GM21825 (cell line): Measurements from ENCODE around the gene ZNF22.
"Not testable (repeated sequence)": the region's sequence is repeated elsewhere in the genome, so short reads cannot be mapped to it uniquely, and the experiment has no call there.

Experiments used
- ATAC-seq: cut with Tn5 transposase; IDR thresholded peaks from one replicate; pipeline ENCODE4 v1.9.1; 2021; ENCODE audit warnings: mild to moderate bottlenecking, moderate library complexity; ENCODE audit not compliant: unreplicated experiment

The ZNF22 gene

GRCh38 chr10:45004661-45005060, 3.9 kb downstream of the ZNF22 start:
- no peak for ATAC-seq

DNA sequence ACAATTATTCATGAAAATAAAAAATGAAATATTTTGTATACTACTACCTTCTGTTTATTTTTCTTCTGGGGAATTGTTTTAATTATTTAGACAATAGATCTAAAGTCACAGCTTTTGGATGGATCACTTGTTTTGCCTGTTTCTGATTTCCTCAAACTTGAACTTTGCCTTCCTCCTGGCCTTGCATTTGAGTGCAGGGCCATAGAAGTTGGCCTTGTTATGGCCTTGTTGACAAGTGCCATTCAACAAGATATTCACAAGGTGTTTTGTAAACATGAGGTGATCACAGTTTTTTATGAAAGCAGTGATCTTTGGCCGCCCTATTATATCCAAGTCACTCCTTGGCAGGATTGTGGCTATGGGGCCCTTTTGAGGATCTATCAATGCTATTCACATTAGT, 4.6 kb downstream of the ZNF22 start:
- ATAC-seq: no peak

DNA sequence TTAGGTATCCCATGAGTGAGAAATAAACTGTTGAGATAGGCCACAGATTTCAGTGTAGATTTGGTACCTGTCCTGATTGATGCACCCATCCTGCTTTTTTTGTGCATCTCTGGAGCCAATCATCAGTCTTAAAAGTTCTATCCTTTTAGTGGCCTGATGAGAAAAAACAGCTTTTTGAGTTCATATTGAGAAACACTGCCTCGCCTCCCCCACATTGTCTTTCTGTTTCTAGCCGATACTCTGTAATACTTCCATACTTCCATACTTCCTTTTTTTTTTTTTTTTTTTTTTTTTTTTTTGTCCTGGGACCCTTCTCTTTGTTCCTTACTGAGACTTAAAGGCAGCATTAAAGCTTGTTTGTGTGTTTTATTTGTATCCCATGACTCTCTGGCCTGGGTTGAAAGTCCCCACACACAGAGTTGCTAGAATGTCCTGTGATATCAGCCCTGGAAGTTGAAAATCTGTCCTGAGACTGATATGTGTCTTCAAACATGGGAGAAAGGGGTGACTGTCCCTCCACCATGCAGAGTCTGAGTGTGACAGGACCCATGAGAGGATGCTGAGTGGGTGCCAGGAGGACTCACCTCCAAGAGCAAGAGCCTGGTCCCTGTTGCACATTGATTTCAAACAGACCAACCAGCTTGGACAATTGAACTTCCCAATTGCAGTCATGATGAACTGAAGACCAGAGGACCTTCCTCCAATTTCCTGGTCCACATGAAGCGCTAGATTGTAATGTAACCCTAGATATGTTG, 5.7 kb downstream of the ZNF22 start:
- no peak for ATAC-seq

- peak; percentile 80 for ATAC-seq
Measured at GRCh38 chr10:45008524-45009161, 7.9 kb downstream of the ZNF22 start.

- ATAC-seq: not testable (repeated sequence)
Measured at GRCh38 chr10:45014557-45014956, 13.8 kb downstream of the ZNF22 start.

DNA sequence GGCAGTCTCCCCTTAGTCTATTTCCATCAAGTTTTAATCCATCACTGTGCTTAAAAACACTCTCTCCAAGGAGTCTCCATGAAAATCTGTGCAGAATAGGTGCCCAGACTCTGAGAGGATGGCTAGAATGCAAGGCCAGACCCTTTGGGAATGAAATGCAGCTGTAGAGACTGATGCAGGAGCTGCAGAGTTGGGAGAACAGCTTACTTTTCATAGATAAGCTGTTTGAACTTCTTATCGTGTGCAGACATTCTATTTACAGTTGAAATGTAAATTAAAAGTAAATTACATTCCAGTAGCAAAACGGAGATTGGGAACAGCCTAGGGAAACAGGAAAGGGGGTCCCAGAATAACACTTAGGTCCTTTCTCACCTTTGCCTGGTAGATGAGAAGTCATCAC, 14.9 kb downstream of the ZNF22 start:
- no peak for ATAC-seq

DNA sequence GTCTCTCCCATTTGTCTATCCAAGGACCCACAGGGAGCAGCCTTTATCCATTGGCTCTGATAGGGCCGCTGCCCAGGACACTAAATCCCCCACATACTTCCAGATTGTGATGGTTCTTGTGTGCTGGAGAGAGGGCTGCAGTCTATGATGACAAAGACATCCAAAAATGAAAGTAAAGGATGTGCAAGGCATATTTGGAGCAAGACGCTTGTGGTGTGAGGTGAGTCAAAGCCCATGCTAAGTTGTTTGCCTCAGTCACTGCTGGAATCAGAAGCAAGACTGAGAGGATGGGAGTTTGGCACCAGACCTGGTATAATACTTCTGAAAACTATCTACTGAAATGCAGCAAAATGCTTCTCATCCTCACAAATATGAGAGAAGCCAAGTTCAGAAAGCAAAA, 22.7 kb downstream of the ZNF22 start:
- no peak for ATAC-seq

GRCh38 chr10:45034301-45034700, 33.6 kb downstream of the ZNF22 start:
- no peak for ATAC-seq

DNA sequence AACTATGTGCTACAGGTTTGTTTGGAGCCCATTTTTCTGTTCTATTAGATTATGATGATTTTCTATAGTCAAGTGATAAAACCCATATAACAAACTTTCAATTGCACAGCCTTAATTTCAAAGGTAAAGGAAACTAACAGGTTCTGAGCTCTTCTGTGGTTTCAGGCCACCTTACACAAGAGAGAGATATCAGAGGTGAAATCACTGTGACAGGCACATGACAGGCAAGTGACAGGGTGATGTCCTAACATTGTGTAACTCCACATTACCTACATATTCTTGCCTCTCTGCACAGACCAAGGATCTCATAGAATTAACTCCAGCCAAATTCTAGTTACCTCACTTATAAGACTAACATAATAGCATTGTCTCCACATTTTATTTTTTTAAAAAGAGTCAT, 35.0 kb downstream of the ZNF22 start:
- no peak for ATAC-seq

DNA sequence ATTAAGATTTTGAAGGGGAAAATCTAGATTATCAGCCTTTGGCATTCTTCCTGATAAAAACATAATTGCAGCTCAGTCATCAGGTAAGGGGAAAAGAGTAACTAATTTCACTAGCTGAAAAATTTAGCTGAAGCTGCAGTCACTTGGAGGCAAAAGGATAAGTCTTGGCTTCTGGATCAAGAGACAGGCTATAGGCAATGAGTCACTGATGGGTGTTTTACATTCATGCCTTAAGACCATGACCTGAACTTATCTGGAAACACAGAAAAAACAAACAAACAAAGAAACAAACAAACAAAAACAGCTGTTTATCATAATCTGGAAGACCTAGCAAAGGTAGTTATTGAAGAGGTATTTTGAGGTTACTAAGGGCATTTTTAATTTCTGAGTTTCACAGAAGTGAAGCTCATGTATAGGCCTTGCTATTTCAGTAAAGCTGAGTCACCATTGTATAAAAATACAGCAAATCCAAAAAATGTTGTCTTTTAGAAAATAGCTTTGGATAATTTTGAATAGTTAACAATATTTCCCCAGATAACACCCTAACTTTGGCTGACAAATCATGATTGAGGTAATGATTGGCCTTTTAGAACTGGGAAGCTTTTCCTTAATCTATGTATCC, 40.3 kb downstream of the ZNF22 start:
- ATAC-seq: no peak

GRCh38 chr10:45044290-45044689, 43.6 kb downstream of the ZNF22 start:
- ATAC-seq: no peak

DNA sequence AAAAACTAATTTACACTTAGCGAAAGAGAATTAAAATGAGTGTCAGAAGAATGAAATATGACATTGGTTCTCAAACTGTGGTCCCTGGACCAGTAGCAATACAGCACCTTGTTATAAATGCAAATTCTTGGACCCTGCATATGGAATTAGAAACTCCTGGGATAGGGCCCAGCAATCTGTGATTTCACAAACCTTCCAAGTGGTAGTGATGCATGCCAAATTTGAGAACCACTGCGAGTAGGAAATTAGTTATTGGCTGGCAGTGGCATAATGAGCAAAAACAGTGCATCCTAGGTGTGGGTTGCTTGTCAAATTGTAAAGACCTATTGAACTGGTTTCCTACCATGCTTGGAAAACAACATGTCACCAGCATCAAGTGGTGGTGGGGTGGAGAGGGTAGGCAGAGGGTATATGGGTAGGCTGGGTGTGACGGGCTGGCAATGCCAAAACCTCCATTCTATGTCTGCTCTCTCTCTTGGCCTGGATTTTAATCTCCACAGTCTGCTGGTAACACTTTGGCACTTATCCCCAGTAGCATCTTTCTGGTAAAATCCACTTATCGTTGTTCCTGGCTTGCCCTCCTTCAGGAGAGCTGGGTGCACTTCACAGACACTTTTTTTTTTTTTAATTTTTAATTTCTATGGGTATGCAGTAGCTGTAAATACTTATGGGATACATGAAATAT, 50.0 kb downstream of the ZNF22 start:
- no peak for ATAC-seq

GRCh38 chr10:45052700-45053099, 52.0 kb downstream of the ZNF22 start:
- ATAC-seq: no peak

- no peak for ATAC-seq
Measured at GRCh38 chr10:45053569-45054100, 52.9 kb downstream of the ZNF22 start.
